ENCODE data around the gene PRR16. TPM values are rescaled to one million over a fixed set of nuclear protein-coding genes. Genes with fewer than 3 reads are reported as not detected.

PRR16 gene
- total and polyA plus RNA-seq, 2 experiments from 2014 or later = 15.3 to 16.1 TPM

DNA sequence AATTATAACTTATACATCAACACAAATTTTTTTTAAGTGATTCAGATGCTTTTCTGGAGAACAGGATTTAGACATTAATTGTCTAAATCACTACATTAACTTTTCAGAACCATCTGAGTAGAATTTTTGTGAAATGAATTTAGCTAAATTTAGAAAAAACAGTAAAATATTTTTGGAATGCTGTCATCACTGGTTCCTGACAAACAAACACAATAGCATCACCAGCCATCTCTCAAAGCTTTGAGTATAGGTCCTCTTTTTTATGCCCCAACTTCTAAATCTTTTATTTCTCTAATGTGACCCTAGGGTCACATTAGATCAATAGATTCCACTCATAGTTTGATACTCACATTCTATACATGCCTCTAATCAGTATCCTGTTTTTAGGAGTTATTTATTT, 104.6 kb downstream of the PRR16 start:
- no peaks in the 10 kb centered on the region for H3K27me3 ChIP-seq
- TF ChIP-seq EZH2 (IDR thresholded peaks at IDR 0.05; ENCODE audit: borderline replicate concordance) = no peak
- TF ChIP-seq EZH2phosphoT487 (IDR thresholded peaks at IDR 0.05; ENCODE audit: low read depth, severe bottlenecking, unreplicated experiment) = no peak
- TF ChIP-seq, protein P1, sequence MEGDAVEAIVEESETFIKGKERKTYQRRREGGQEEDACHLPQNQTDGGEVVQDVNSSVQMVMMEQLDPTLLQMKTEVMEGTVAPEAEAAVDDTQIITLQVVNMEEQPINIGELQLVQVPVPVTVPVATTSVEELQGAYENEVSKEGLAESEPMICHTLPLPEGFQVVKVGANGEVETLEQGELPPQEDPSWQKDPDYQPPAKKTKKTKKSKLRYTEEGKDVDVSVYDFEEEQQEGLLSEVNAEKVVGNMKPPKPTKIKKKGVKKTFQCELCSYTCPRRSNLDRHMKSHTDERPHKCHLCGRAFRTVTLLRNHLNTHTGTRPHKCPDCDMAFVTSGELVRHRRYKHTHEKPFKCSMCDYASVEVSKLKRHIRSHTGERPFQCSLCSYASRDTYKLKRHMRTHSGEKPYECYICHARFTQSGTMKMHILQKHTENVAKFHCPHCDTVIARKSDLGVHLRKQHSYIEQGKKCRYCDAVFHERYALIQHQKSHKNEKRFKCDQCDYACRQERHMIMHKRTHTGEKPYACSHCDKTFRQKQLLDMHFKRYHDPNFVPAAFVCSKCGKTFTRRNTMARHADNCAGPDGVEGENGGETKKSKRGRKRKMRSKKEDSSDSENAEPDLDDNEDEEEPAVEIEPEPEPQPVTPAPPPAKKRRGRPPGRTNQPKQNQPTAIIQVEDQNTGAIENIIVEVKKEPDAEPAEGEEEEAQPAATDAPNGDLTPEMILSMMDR (IDR thresholded peaks at IDR 0.05; ENCODE audit: poor library complexity) = no peak
- H3K9me2 ChIP-seq (replicated peaks; ENCODE audit: insufficient read depth) = no peaks in the 10 kb centered on the region
- H3K79me2 ChIP-seq = no peaks in the 10 kb centered on the region
- no peak for DNase-seq (ENCODE audit: low spot score)
- H3K4me1 ChIP-seq (ENCODE audit: insufficient read depth) = no peaks in the 10 kb centered on the region
- H3K4me2 ChIP-seq = no peak overlapping the region
- H3K27ac ChIP-seq = no peak overlapping the region
- H3K36me3 ChIP-seq (replicated peaks; ENCODE audit: insufficient read depth, low read depth) = no peaks in the 10 kb centered on the region
- no peak overlapping the region for H2AFZ ChIP-seq
- no peaks in the 10 kb centered on the region for H4K20me1 ChIP-seq (ENCODE audit: insufficient read depth, poor library complexity, severe bottlenecking)
- no peak overlapping the region for H3K4me3 ChIP-seq
- H3K9me3 ChIP-seq (ENCODE audit: low read depth) = no peaks in the 10 kb centered on the region

DNA sequence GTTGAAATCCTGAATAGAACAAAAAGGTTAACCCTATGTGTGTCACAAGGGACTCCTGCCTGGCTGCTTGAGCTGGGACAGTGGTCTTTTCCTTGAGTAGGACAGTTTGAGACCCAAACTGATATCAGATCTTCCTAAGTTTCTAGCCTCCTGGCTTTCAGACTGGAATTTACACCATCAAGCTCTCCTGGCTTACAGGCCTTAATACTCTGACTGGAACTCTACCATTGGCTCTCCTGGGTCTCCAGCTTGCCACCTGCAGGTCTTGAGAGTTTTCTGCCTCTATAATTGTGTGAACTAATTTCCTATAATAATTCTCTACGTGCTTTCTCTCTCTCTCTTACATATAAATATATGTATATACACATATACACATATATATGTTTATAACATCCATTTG, 112.5 kb downstream of the PRR16 start:
- Histone ChIP-seq H2AFZ (no peak overlapping the region), H3K4me2 (no peak overlapping the region), H3K9me3 (ENCODE audit: low read depth) (no peaks in the 10 kb centered on the region), H3K4me1 (ENCODE audit: insufficient read depth) (no peaks in the 10 kb centered on the region), H3K9me2 (replicated peaks; ENCODE audit: insufficient read depth) (no peaks in the 10 kb centered on the region), H3K4me3 (no peak overlapping the region), H3K27ac (no peak overlapping the region), H3K27me3 (no peaks in the 10 kb centered on the region), H4K20me1 (ENCODE audit: insufficient read depth, poor library complexity, severe bottlenecking) (no peaks in the 10 kb centered on the region), H3K36me3 (replicated peaks; ENCODE audit: insufficient read depth, low read depth) (no peaks in the 10 kb centered on the region), H3K79me2 (no peaks in the 10 kb centered on the region)
- no peak for DNase-seq (ENCODE audit: low spot score)
- TF ChIP-seq, protein P1 (IDR thresholded peaks at IDR 0.05; ENCODE audit: poor library complexity) = no peak
- TF ChIP-seq EZH2phosphoT487 (IDR thresholded peaks at IDR 0.05; ENCODE audit: low read depth, severe bottlenecking, unreplicated experiment) (no peak), EZH2 (IDR thresholded peaks at IDR 0.05; ENCODE audit: borderline replicate concordance) (no peak)
- WGBS (ENCODE audit: low lambda C conversion rate, missing lambda C conversion rate) = 69% methylated on average over 1 of the region's 1 CpG

DNA sequence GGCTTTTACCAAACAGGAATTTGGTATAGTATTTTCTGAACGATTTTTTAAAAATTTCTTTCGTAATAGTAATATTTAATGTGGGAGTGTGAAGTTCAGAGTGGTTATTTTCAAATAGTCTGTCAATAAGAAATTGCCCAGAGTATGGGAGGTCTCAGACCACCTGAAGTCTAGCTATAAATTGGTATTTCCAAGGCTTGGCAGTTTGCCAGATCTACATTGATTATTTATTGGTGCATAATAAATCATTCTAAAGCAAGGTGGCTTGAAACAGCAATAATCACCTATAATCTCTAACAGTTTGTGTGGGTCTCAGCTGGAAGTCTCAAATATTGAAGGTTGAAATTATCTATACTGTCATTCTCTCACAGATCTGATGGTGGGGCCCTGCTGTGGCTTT, 118.5 kb downstream of the PRR16 start:
- Histone ChIP-seq H2AFZ (no peak overlapping the region), H3K36me3 (replicated peaks; ENCODE audit: insufficient read depth, low read depth) (no peaks in the 10 kb centered on the region), H3K27ac (no peak overlapping the region), H3K4me1 (ENCODE audit: insufficient read depth) (no peaks in the 10 kb centered on the region), H3K4me2 (no peak overlapping the region), H3K27me3 (no peaks in the 10 kb centered on the region), H4K20me1 (ENCODE audit: insufficient read depth, poor library complexity, severe bottlenecking) (no peaks in the 10 kb centered on the region), H3K9me3 (ENCODE audit: low read depth) (no peaks in the 10 kb centered on the region), H3K9me2 (replicated peaks; ENCODE audit: insufficient read depth) (no peaks in the 10 kb centered on the region), H3K79me2 (no peaks in the 10 kb centered on the region), H3K4me3 (no peak overlapping the region)
- TF ChIP-seq EZH2 (IDR thresholded peaks at IDR 0.05; ENCODE audit: borderline replicate concordance) (no peak), EZH2phosphoT487 (IDR thresholded peaks at IDR 0.05; ENCODE audit: low read depth, severe bottlenecking, unreplicated experiment) (no peak)
- TF ChIP-seq, protein P1 (IDR thresholded peaks at IDR 0.05; ENCODE audit: poor library complexity) = no peak
- DNase-seq (ENCODE audit: low spot score) = no peak
- 61% methylated on average over 2 of the region's 2 CpGs for WGBS (ENCODE audit: low lambda C conversion rate, missing lambda C conversion rate)

DNA sequence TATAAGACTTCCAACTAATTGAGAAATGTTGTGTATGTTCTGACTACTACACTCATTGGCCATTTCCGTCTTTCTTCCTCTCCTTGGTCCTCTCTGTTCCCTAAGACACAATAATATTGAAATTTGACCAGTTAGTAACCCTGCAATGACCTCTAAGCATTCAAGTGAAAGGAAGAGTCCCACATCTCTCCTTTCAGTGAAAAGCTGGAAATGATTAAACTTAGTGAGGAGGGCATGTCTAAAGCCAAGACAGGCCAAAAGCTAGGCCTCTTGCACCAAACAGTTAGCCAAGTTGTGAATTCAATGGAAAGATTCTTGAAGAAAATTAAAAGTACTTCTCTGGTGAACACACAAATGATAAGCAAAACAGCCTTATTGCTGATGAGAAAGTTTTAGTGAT, 122.5 kb downstream of the PRR16 start:
- Histone ChIP-seq H3K27me3 (no peaks in the 10 kb centered on the region), H3K4me1 (ENCODE audit: insufficient read depth) (no peaks in the 10 kb centered on the region), H2AFZ (no peak overlapping the region), H3K9me2 (replicated peaks; ENCODE audit: insufficient read depth) (no peaks in the 10 kb centered on the region), H4K20me1 (ENCODE audit: insufficient read depth, poor library complexity, severe bottlenecking) (no peaks in the 10 kb centered on the region), H3K9me3 (ENCODE audit: low read depth) (no peaks in the 10 kb centered on the region), H3K4me2 (no peak overlapping the region), H3K4me3 (no peak overlapping the region), H3K36me3 (replicated peaks; ENCODE audit: insufficient read depth, low read depth) (no peaks in the 10 kb centered on the region), H3K27ac (no peak overlapping the region), H3K79me2 (no peaks in the 10 kb centered on the region)
- no peak for DNase-seq (ENCODE audit: low spot score)
- 91% methylated on average over 1 of the region's 1 CpG for WGBS (ENCODE audit: low lambda C conversion rate, missing lambda C conversion rate)
- TF ChIP-seq EZH2phosphoT487 (IDR thresholded peaks at IDR 0.05; ENCODE audit: low read depth, severe bottlenecking, unreplicated experiment) (no peak), EZH2 (IDR thresholded peaks at IDR 0.05; ENCODE audit: borderline replicate concordance) (no peak)
- TF ChIP-seq, protein P1 (IDR thresholded peaks at IDR 0.05; ENCODE audit: poor library complexity) = no peak
